Panc1 (cell line): ENCODE measurements around the gene SWSAP1.

ENCODE experiments used
- POLR2AphosphoS5 ChIP-seq: IDR thresholded peaks from 2 replicates; pipeline ENCODE4 v1.6.1; 2012; ENCODE audit warnings: mild to moderate bottlenecking, low read depth, low read length, moderate library complexity
- SIN3A ChIP-seq: IDR thresholded peaks from 2 replicates; pipeline ENCODE4 v1.6.1; 2012; ENCODE audit warnings: low read depth, mild to moderate bottlenecking, low read length, moderate library complexity, borderline replicate concordance; ENCODE audit not compliant: insufficient read depth
- TF ChIP-seq, protein P1 (sequence below): fragments of 450-650 bp; IDR thresholded peaks from 2 replicates; pipeline ENCODE4 v1.5.1; 2017; ENCODE audit warnings: mild to moderate bottlenecking
- TF ChIP-seq, protein P2 (sequence below), 2 experiments: IDR thresholded peaks; 2 replicates each; pipeline ENCODE4 v1.6.1; 2011 to 2012; ENCODE audit warnings: low read depth in 2 of 2, control low read depth in 1 of 2, low read length in 1 of 2, mild to moderate bottlenecking in 1 of 2, moderate library complexity in 1 of 2; ENCODE audit not compliant: insufficient read depth in 1 of 2

GRCh38 chr19:11356074-11356397 is 18.4 kb upstream of the SWSAP1 start:
- TF ChIP-seq POLR2AphosphoS5 (no peak), SIN3A (no peak)
- TF ChIP-seq, protein P1, sequence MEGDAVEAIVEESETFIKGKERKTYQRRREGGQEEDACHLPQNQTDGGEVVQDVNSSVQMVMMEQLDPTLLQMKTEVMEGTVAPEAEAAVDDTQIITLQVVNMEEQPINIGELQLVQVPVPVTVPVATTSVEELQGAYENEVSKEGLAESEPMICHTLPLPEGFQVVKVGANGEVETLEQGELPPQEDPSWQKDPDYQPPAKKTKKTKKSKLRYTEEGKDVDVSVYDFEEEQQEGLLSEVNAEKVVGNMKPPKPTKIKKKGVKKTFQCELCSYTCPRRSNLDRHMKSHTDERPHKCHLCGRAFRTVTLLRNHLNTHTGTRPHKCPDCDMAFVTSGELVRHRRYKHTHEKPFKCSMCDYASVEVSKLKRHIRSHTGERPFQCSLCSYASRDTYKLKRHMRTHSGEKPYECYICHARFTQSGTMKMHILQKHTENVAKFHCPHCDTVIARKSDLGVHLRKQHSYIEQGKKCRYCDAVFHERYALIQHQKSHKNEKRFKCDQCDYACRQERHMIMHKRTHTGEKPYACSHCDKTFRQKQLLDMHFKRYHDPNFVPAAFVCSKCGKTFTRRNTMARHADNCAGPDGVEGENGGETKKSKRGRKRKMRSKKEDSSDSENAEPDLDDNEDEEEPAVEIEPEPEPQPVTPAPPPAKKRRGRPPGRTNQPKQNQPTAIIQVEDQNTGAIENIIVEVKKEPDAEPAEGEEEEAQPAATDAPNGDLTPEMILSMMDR = no peak
- TF ChIP-seq, protein P2, sequence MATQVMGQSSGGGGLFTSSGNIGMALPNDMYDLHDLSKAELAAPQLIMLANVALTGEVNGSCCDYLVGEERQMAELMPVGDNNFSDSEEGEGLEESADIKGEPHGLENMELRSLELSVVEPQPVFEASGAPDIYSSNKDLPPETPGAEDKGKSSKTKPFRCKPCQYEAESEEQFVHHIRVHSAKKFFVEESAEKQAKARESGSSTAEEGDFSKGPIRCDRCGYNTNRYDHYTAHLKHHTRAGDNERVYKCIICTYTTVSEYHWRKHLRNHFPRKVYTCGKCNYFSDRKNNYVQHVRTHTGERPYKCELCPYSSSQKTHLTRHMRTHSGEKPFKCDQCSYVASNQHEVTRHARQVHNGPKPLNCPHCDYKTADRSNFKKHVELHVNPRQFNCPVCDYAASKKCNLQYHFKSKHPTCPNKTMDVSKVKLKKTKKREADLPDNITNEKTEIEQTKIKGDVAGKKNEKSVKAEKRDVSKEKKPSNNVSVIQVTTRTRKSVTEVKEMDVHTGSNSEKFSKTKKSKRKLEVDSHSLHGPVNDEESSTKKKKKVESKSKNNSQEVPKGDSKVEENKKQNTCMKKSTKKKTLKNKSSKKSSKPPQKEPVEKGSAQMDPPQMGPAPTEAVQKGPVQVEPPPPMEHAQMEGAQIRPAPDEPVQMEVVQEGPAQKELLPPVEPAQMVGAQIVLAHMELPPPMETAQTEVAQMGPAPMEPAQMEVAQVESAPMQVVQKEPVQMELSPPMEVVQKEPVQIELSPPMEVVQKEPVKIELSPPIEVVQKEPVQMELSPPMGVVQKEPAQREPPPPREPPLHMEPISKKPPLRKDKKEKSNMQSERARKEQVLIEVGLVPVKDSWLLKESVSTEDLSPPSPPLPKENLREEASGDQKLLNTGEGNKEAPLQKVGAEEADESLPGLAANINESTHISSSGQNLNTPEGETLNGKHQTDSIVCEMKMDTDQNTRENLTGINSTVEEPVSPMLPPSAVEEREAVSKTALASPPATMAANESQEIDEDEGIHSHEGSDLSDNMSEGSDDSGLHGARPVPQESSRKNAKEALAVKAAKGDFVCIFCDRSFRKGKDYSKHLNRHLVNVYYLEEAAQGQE (IDR thresholded peaks at IDR 0.05; ENCODE audit: insufficient read depth in 1 of 2, low read depth in 2 of 2, low read length in 1 of 2) = no peak
